Esophagus muscularis mucosa (tissue), 4 donors: ENCODE data around the gene C7orf25.

Source experiments
- EP300 ChIP-seq: sonication (generic); formaldehyde crosslinking; IDR thresholded peaks from one replicate; pipeline ENCODE4 v1.6.1; 2017; ENCODE audit warnings: antibody characterized with exemption
- POLR2A ChIP-seq: fragments of 450-650 bp; IDR thresholded peaks from one replicate; pipeline ENCODE4 v1.6.1; 2017; ENCODE audit warnings: antibody characterized with exemption, moderate library complexity, mild to moderate bottlenecking, low read depth
- POLR2AphosphoS5 ChIP-seq, 2 donors: sonication (generic); formaldehyde crosslinking; IDR thresholded peaks; one replicate each; pipeline ENCODE4 v1.6.1; 2017; ENCODE audit warnings: antibody characterized with exemption in 2 of 2
- TF ChIP-seq, protein P1 (sequence below), 3 experiments: fragments of 200-600 bp in 2 of 3; fragments of 450-650 bp in 1 of 3; sonication (generic) in 2 of 3; IDR thresholded peaks; one replicate each; pipeline ENCODE4 v1.5.1; 2017 to 2019; ENCODE audit warnings: antibody characterized with exemption in 3 of 3, mild to moderate bottlenecking in 2 of 3, moderate library complexity in 1 of 3

DNA sequence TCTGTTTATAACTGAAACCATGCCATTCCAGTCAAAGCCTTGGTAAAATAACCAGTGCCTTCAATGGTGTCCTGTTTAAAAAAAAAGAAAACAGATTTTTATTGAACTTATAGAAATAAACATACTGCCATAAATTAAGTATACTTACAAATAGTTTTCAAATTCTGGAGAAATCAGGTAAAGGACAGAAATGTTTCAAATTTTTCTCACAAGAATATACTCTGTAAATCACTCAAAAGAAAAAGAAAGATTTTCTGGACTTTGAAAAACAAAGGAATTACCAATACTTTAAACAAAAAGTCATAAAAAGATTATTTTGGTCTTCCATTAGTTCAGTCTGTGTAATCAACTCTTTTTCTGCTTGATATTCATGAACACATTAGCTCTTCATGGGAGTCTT, 44.2 kb upstream of the C7orf25 start:
- TF ChIP-seq, protein P1, sequence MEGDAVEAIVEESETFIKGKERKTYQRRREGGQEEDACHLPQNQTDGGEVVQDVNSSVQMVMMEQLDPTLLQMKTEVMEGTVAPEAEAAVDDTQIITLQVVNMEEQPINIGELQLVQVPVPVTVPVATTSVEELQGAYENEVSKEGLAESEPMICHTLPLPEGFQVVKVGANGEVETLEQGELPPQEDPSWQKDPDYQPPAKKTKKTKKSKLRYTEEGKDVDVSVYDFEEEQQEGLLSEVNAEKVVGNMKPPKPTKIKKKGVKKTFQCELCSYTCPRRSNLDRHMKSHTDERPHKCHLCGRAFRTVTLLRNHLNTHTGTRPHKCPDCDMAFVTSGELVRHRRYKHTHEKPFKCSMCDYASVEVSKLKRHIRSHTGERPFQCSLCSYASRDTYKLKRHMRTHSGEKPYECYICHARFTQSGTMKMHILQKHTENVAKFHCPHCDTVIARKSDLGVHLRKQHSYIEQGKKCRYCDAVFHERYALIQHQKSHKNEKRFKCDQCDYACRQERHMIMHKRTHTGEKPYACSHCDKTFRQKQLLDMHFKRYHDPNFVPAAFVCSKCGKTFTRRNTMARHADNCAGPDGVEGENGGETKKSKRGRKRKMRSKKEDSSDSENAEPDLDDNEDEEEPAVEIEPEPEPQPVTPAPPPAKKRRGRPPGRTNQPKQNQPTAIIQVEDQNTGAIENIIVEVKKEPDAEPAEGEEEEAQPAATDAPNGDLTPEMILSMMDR (IDR thresholded peaks at IDR 0.05): no peak
- no peak for TF ChIP-seq POLR2A
- no peak for TF ChIP-seq POLR2AphosphoS5 (IDR thresholded peaks at IDR 0.05)
- TF ChIP-seq EP300: no peak
